A549 (cell line): ENCODE results near the gene JAKMIP1. TPM values are rescaled to one million over a fixed set of nuclear protein-coding genes. Genes with fewer than 3 reads are reported as not detected.

ENCODE experiments used
- ATAC-seq, 2 experiments: fragments of 200-7000 bp in 1 of 2; fragments of >200 bp in 1 of 2; cut with Nextera tagmentation in 1 of 2; cut with Tn5 transposase in 1 of 2; 3 replicates each; pipeline versions ENCODE4 v1.8.0 to v1.9.1; 2018 to 2020; ENCODE audit warnings: mild to moderate bottlenecking in 1 of 2, moderate library complexity in 1 of 2
- CTCF ChIA-PET: fragments of 300-600 bp; sonication (Branson Sonifier 250); formaldehyde crosslinking; extraction: SDS; loops from one replicate; lab custom pipeline; 2021; ENCODE audit warnings: antibody characterized with exemption, inconsistent platforms; lab: Yijun Ruan, JAX
- POLR2A ChIA-PET: fragments of 350-600 bp; formaldehyde crosslinking; extraction: SDS; loops from one replicate; lab custom pipeline; 2021; ENCODE audit warnings: antibody characterized with exemption, inconsistent platforms; lab: Yijun Ruan, JAX
- DNase-seq, 2 experiments: peaks; one replicate each; pipeline versions ENCODE4 v3.0.0 to v3.0.0-alpha.2; 2011 to 2016; ENCODE audit warnings: low read depth in 1 of 2, low spot score in 1 of 2
- FAIRE-seq: peaks from 2 replicates; lab custom pipeline; 2011; peaks lifted over from hg19 to GRCh38; lab: Jason Lieb, UNC
- H3K27ac ChIP-seq, 2 experiments: fragments of >200 bp; sonication (Bioruptor Twin); formaldehyde crosslinking; 3 replicates each; pipeline ENCODE4 v1.5.1; 2016 to 2017
- H3K4me1 ChIP-seq: fragments of >200 bp; sonication (Bioruptor Twin); formaldehyde crosslinking; 3 replicates; pipeline ENCODE4 v1.6.1; 2016
- H3K4me2 ChIP-seq: fragments of >200 bp; sonication (Bioruptor Twin); formaldehyde crosslinking; 3 replicates; pipeline ENCODE4 v1.6.1; 2016
- H3K4me3 ChIP-seq: fragments of >200 bp; sonication (Bioruptor Twin); formaldehyde crosslinking; 3 replicates; pipeline ENCODE4 v1.5.1; 2016
- H3K9me3 ChIP-seq: fragments of >200 bp; sonication (Bioruptor Twin); formaldehyde crosslinking; 3 replicates; pipeline ENCODE4 v1.6.1; 2016
- CBX8 ChIP-seq: fragments of 200-600 bp; sonication (generic); IDR thresholded peaks from 2 replicates; pipeline ENCODE4 v1.6.1; 2016
- CHD2 ChIP-seq: fragments of 150-350 bp; IDR thresholded peaks from 2 replicates; pipeline ENCODE4 v1.6.1; 2014; ENCODE audit warnings: low read length; ENCODE audit not compliant: partially characterized antibody
- CHD4 ChIP-seq: fragments of 200-600 bp; sonication (generic); IDR thresholded peaks from 2 replicates; pipeline ENCODE4 v1.6.1; 2016; ENCODE audit warnings: antibody characterized with exemption, mild to moderate bottlenecking, borderline replicate concordance
- EHMT2 ChIP-seq: fragments of 200-600 bp; sonication (generic); IDR thresholded peaks from 2 replicates; pipeline ENCODE4 v1.6.1; 2016; ENCODE audit warnings: antibody characterized with exemption, low read depth, mild to moderate bottlenecking, moderate library complexity
- ESRRA ChIP-seq: fragments of 150-350 bp; IDR thresholded peaks from 2 replicates; pipeline ENCODE4 v1.6.1; 2014; ENCODE audit warnings: mild to moderate bottlenecking, low read length, borderline replicate concordance
- FOSB ChIP-seq: fragments of 250-450 bp; sonication (Bioruptor Pico); IDR thresholded peaks from 2 replicates; pipeline ENCODE4 v1.5.0; 2020; ENCODE audit warnings: mild to moderate bottlenecking, moderate library complexity
- GATA3 ChIP-seq: IDR thresholded peaks from 2 replicates; pipeline ENCODE4 v1.6.1; 2012; ENCODE audit warnings: borderline replicate concordance
- HDAC2 ChIP-seq: fragments of 200-600 bp; sonication (generic); IDR thresholded peaks from 2 replicates; pipeline ENCODE4 v1.6.1; 2016
- HOXB13 ChIP-seq: fragments of 250-450 bp; sonication (Bioruptor Pico); IDR thresholded peaks from 2 replicates; pipeline ENCODE4 v1.5.0; 2020; ENCODE audit warnings: low read depth, mild to moderate bottlenecking, moderate library complexity
- HOXB5 ChIP-seq: fragments of 250-450 bp; sonication (Bioruptor Pico); IDR thresholded peaks from 2 replicates; pipeline ENCODE4 v1.5.0; 2020; ENCODE audit warnings: mild to moderate bottlenecking, moderate library complexity
- JUN ChIP-seq, 2 experiments: fragments of >200 bp; sonication (Bioruptor Twin); formaldehyde crosslinking; IDR thresholded peaks; 2 replicates in 1 of 2; 3 replicates in 1 of 2; pipeline ENCODE4 v1.6.1; 2016 to 2017
- MYC ChIP-seq: IDR thresholded peaks from 2 replicates; pipeline ENCODE4 v1.6.1; 2012; ENCODE audit warnings: mild to moderate bottlenecking, inconsistent platforms, low read length, improper control_type of control experiment, borderline replicate concordance
- NPAS2 ChIP-seq: fragments of 250-450 bp; sonication (Bioruptor Pico); IDR thresholded peaks from 2 replicates; pipeline ENCODE4 v1.8.0; 2022; ENCODE audit warnings: mild to moderate bottlenecking, moderate library complexity, borderline replicate concordance
- PHF8 ChIP-seq: fragments of 200-600 bp; sonication (generic); IDR thresholded peaks from 2 replicates; pipeline ENCODE4 v1.6.1; 2016; ENCODE audit warnings: low read depth, mild to moderate bottlenecking, antibody characterized with exemption, moderate library complexity, borderline replicate concordance
- POLR2AphosphoS2 ChIP-seq: conservative IDR thresholded peaks from 2 replicates; pipeline ENCODE4 v1.6.1; 2012; ENCODE audit warnings: low read length, improper control_type of control experiment, inconsistent platforms
- RAD21 ChIP-seq, 2 experiments: fragments of >200 bp in 1 of 2; sonication (Bioruptor Twin) in 1 of 2; formaldehyde crosslinking in 1 of 2; IDR thresholded peaks in 1 of 2; conservative IDR thresholded peaks in 1 of 2; 2 replicates in 1 of 2; 3 replicates in 1 of 2; pipeline ENCODE4 v1.6.1; 2012 to 2018; ENCODE audit warnings: inconsistent platforms in 1 of 2
- RARB ChIP-seq: fragments of 250-450 bp; sonication (Bioruptor Pico); IDR thresholded peaks from 2 replicates; pipeline ENCODE4 v1.8.0; 2021; ENCODE audit warnings: mild to moderate bottlenecking, moderate library complexity
- RCOR1 ChIP-seq: fragments of 150-350 bp; IDR thresholded peaks from 2 replicates; pipeline ENCODE4 v1.6.1; 2014; ENCODE audit warnings: antibody characterized with exemption, low read length, low read depth
- RFX5 ChIP-seq: fragments of 450-650 bp; IDR thresholded peaks from 2 replicates; pipeline ENCODE4 v1.7.1; 2014; ENCODE audit warnings: antibody characterized with exemption, mild to moderate bottlenecking, moderate library complexity
- RNF2 ChIP-seq: fragments of 200-600 bp; sonication (generic); IDR thresholded peaks from 2 replicates; pipeline ENCODE4 v1.6.1; 2016; ENCODE audit warnings: low read depth, mild to moderate bottlenecking, antibody characterized with exemption, moderate library complexity, borderline replicate concordance
- SREBF2 ChIP-seq: fragments of 450-650 bp; IDR thresholded peaks from 2 replicates; pipeline ENCODE4 v1.6.1; 2014; ENCODE audit warnings: mild to moderate bottlenecking, moderate library complexity
- ZC3H11A ChIP-seq: fragments of 450-650 bp; IDR thresholded peaks from 2 replicates; pipeline ENCODE4 v1.6.1; 2014; ENCODE audit warnings: antibody characterized with exemption, mild to moderate bottlenecking
- ZFP36 ChIP-seq: fragments of 450-650 bp; IDR thresholded peaks from 2 replicates; pipeline ENCODE4 v1.6.1; 2014; ENCODE audit warnings: borderline replicate concordance; ENCODE audit not compliant: partially characterized antibody
- WGBS: methylation state at CpG from one replicate; pipeline ENCODE4 v1.1.6; 2017; ENCODE audit errors: missing lambda C conversion rate; 5-methylcytosine and 5-hydroxymethylcytosine counted together
- polyA plus RNA-seq, 4 experiments: library from polyadenylated mRNA; depleted of rRNA in 3 of 4; stranded (reverse); fragments of >200 nt; fragmentation: RNase III in 1 of 4; extraction: RNeasy Plus Mini Kit Qiagen cat#74134 plus additional on column Dnase treatment in 1 of 4; gene quantifications; 2 replicates in 3 of 4; 3 replicates in 1 of 4; pipeline ENCODE4 v1.2.3, GENCODE V29; 2011 to 2017
- TF ChIP-seq, protein P1 (sequence below): fragments of 150-350 bp; IDR thresholded peaks from 2 replicates; pipeline ENCODE4 v1.6.1; 2014; ENCODE audit warnings: low read depth, mild to moderate bottlenecking, low read length
- TF ChIP-seq, protein P2 (sequence below): fragments of >200 bp; sonication (Bioruptor Twin); formaldehyde crosslinking; IDR thresholded peaks from 2 replicates; pipeline ENCODE4 v1.6.1; 2016
- TF ChIP-seq, protein P3 (sequence below): IDR thresholded peaks from 2 replicates; pipeline ENCODE4 v1.6.1; 2012
- TF ChIP-seq, protein P4 (sequence below): fragments of 450-650 bp; IDR thresholded peaks from 2 replicates; pipeline ENCODE4 v1.6.1; 2014; ENCODE audit warnings: antibody characterized with exemption
- TF ChIP-seq, protein P5 (sequence below): IDR thresholded peaks from 2 replicates; pipeline ENCODE4 v1.6.1; 2012; ENCODE audit warnings: low read depth, borderline replicate concordance
- TF ChIP-seq, protein P6 (sequence below): IDR thresholded peaks from 2 replicates; pipeline ENCODE4 v1.6.1; 2012

Gene JAKMIP1
- polyA plus RNA-seq, 2 of the 4 experiments (the other 2 are of a cell fraction): not detected

DNA sequence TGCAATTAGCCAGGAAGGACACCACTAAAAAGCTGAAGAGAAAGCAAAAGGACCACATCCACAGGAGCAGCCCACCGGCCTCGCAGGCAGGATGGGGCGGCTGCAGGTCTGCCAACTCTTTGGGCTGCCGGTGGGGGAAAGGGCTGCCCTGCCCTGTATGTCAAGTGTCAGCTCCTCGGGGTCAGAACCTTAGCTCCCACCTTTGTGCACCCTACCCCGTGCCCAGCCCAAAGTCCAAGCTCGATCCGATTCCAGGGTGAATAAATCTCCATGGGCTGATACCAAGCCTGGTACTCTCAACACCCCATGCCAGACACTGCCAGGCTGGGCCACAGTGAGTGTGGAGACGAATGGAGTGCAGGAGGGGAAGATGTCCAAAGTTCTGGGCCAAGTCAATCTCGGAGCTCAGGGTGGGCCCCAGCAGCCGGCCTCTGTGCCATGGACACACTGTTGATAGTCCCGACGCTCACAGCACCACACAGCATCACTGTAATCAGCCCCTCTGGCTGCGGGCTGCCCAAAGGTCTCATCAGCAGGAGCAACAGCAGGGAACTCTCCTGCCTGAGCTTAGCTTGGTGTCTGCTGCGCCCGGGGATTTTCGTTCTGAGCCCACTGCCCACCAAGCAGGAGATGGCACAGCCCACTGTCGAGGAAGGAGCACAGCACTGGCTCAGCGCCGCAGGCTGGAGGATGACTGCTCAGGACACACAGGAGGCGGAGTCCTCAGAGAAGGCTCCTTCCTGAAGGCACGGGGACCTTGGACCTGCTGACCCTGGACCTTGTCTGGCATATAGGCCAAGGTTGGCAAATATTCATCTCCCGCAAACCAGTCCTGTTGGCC lies 84.4 kb downstream of the JAKMIP1 start:
- DNase-seq: no peak
- Histone ChIP-seq H3K4me1 (no peaks in the 10 kb centered on the region), H3K4me2 (no peak overlapping the region), H3K9me3 (no peaks in the 10 kb centered on the region)
- FAIRE-seq: no peak
- 37% methylated on average over 13 of the region's 23 CpGs for WGBS
- POLR2A ChIA-PET: no interaction called here
- CTCF ChIA-PET: no interaction called here
- peak in 1 of 2 experiments; percentile 30; a peak in 1 of 6 replicates for ATAC-seq
- TF ChIP-seq ESRRA (no peak), CHD4 (no peak), SREBF2 (no peak), CBX8 (no peak)
- TF ChIP-seq, protein P1, sequence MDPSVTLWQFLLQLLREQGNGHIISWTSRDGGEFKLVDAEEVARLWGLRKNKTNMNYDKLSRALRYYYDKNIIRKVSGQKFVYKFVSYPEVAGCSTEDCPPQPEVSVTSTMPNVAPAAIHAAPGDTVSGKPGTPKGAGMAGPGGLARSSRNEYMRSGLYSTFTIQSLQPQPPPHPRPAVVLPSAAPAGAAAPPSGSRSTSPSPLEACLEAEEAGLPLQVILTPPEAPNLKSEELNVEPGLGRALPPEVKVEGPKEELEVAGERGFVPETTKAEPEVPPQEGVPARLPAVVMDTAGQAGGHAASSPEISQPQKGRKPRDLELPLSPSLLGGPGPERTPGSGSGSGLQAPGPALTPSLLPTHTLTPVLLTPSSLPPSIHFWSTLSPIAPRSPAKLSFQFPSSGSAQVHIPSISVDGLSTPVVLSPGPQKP: no peak
- TF ChIP-seq, protein P2, sequence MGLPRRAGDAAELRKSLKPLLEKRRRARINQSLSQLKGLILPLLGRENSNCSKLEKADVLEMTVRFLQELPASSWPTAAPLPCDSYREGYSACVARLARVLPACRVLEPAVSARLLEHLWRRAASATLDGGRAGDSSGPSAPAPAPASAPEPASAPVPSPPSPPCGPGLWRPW: no peak
- TF ChIP-seq, all 56 proteins: peak for 0
- Histone ChIP-seq H3K27ac (no peak overlapping the region), H3K4me3 (no peak overlapping the region)

DNA sequence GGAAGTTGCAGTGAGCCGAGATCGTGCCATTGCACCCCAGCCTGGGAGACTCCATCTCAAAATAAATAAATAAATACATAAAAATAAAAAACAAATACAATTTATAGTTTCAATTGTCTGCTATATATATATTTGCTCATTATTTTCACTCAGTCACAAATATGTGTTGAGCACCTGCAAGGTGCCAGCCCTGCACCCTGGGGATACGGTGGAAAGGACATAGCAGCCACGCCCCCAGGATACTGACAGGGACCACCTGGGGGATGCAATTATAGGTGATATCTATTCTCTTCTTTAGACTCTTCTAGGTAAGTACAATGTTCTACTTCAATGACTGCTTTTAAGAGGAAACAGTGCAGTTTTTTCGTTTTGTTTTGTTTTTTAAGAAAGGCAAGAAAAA lies 85.0 kb downstream of the JAKMIP1 start:
- Histone ChIP-seq H3K4me3 (no peak overlapping the region), H3K9me3 (no peaks in the 10 kb centered on the region), H3K27ac (no peak overlapping the region), H3K4me2 (no peak overlapping the region), H3K4me1 (no peaks in the 10 kb centered on the region)
- POLR2A ChIA-PET: no interaction called here
- DNase-seq: no peak
- FAIRE-seq: no peak
- no peak for ATAC-seq
- TF ChIP-seq RARB (CRISPR knock-in tag) (no peak), CHD4 (no peak), JUN (IDR thresholded peaks at IDR 0.05) (no peak), CBX8 (no peak), RFX5 (no peak), PHF8 (no peak), FOSB (CRISPR knock-in tag) (no peak), GATA3 (no peak), RNF2 (no peak), ZC3H11A (no peak)
- TF ChIP-seq, protein P3, sequence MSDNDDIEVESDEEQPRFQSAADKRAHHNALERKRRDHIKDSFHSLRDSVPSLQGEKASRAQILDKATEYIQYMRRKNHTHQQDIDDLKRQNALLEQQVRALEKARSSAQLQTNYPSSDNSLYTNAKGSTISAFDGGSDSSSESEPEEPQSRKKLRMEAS: no peak
- 31% methylated on average over 5 of the region's 5 CpGs for WGBS
- CTCF ChIA-PET: no interaction called here

DNA sequence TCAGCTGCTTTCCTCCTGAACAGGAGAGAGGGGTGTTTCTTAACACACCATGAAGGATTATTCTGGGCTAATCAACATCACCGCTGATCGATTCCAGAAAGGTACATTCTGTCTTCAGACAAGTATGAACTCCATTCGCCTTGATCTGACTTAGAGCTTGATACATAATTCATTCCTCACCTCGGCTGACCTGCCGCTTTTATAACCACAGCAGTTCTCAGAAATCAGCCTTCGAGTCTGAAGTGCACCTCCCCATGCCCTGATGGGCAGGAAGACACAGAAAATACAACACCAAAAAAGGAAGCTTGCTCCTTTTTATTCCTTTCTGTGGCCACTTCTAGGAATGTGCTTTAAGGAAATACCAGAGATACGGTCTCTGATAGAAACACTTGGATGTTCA lies 85.7 kb downstream of the JAKMIP1 start:
- no peak overlapping the region for H3K27ac ChIP-seq
- no peaks in the 10 kb centered on the region for H3K4me1 ChIP-seq
- 33% methylated on average over 7 of the region's 7 CpGs for WGBS
- H3K4me2 ChIP-seq: no peak overlapping the region
- ChIA-PET CTCF (no interaction called here), POLR2A (no interaction called here)
- H3K4me3 ChIP-seq: no peak overlapping the region
- FAIRE-seq (no peak), ATAC-seq (no peak), DNase-seq (no peak)
- no peaks in the 10 kb centered on the region for H3K9me3 ChIP-seq
- TF ChIP-seq ZFP36 (no peak), GATA3 (no peak), ZC3H11A (no peak), RAD21 (conservative IDR thresholded peaks at IDR 0.05 in 1 of 2, IDR thresholded peaks at IDR 0.05 in 1 of 2) (no peak), RCOR1 (no peak), CHD2 (no peak), HOXB5 (CRISPR knock-in tag) (no peak), HDAC2 (no peak), NPAS2 (no peak), EHMT2 (no peak), HOXB13 (no peak), POLR2AphosphoS2 (no peak), MYC (no peak)
- TF ChIP-seq, protein P4, sequence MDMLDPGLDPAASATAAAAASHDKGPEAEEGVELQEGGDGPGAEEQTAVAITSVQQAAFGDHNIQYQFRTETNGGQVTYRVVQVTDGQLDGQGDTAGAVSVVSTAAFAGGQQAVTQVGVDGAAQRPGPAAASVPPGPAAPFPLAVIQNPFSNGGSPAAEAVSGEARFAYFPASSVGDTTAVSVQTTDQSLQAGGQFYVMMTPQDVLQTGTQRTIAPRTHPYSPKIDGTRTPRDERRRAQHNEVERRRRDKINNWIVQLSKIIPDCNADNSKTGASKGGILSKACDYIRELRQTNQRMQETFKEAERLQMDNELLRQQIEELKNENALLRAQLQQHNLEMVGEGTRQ: no peak
- TF ChIP-seq, protein P1: no peak
- TF ChIP-seq, protein P5, sequence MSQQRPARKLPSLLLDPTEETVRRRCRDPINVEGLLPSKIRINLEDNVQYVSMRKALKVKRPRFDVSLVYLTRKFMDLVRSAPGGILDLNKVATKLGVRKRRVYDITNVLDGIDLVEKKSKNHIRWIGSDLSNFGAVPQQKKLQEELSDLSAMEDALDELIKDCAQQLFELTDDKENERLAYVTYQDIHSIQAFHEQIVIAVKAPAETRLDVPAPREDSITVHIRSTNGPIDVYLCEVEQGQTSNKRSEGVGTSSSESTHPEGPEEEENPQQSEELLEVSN: no peak
- TF ChIP-seq, protein P6, sequence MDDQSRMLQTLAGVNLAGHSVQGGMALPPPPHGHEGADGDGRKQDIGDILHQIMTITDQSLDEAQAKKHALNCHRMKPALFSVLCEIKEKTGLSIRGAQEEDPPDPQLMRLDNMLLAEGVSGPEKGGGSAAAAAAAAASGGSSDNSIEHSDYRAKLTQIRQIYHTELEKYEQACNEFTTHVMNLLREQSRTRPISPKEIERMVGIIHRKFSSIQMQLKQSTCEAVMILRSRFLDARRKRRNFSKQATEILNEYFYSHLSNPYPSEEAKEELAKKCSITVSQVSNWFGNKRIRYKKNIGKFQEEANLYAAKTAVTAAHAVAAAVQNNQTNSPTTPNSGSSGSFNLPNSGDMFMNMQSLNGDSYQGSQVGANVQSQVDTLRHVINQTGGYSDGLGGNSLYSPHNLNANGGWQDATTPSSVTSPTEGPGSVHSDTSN: no peak
